Hematopoietic multipotent progenitor cell (in vitro differentiated cells): ENCODE results near the gene SKIC8. TPM values are rescaled to one million over a fixed set of nuclear protein-coding genes. Genes with fewer than 3 reads are reported as not detected.

ENCODE experiments used
- DNase-seq, 3 donors: peaks; one replicate each; pipeline ENCODE4 v3.0.0-alpha.2; 2011 to 2015; ENCODE audit warnings: low read depth in 2 of 3, low spot score in 2 of 3
- total RNA-seq: library from RNA; depleted of rRNA; stranded (reverse); fragments of >200 nt; gene quantifications from one replicate; pipeline ENCODE4 v1.2.3, GENCODE V29; 2012

SKIC8 gene
- total RNA-seq, 1 donor, result 57.4 TPM

- DNase-seq, result peak in 1 of 3 donors; percentile 40
Measured at GRCh38 chr15:78322724-78323521, 23.5 kb upstream of the SKIC8 start.

GRCh38 chr15:78322243-78322642 lies 22.8 kb upstream of the SKIC8 start:
- no peak for DNase-seq

GRCh38 chr15:78321786-78322185 lies 22.4 kb upstream of the SKIC8 start:
- no peak for DNase-seq

GRCh38 chr15:78321041-78321570 lies 21.7 kb upstream of the SKIC8 start:
- DNase-seq, result no peak

GRCh38 chr15:78320183-78320582 lies 20.8 kb upstream of the SKIC8 start:
- DNase-seq, result no peak

- DNase-seq, result no peak
Measured at GRCh38 chr15:78319588-78319987, 20.2 kb upstream of the SKIC8 start.

GRCh38 chr15:78317145-78317836 lies 17.9 kb upstream of the SKIC8 start:
- peak in 1 of 3 donors; percentile 10 for DNase-seq

GRCh38 chr15:78316283-78317083 lies 17.1 kb upstream of the SKIC8 start:
- DNase-seq, result no peak

GRCh38 chr15:78315686-78316282 lies 16.4 kb upstream of the SKIC8 start:
- DNase-seq, result peak in 1 of 3 donors; percentile 54

GRCh38 chr15:78314181-78314581 lies 14.8 kb upstream of the SKIC8 start:
- no peak for DNase-seq

- DNase-seq, result no peak
Measured at GRCh38 chr15:78313383-78313782, 14.0 kb upstream of the SKIC8 start.

GRCh38 chr15:78312957-78313356 lies 13.5 kb upstream of the SKIC8 start:
- no peak for DNase-seq

GRCh38 chr15:78312536-78312935 lies 13.1 kb upstream of the SKIC8 start:
- DNase-seq, result no peak

GRCh38 chr15:78311292-78311691 lies 11.9 kb upstream of the SKIC8 start:
- no peak for DNase-seq

GRCh38 chr15:78308422-78309032 lies 9.1 kb upstream of the SKIC8 start:
- peak in 2 of 3 donors; percentile 61 to 80 for DNase-seq

- no peak for DNase-seq
Measured at GRCh38 chr15:78307976-78308375, 8.6 kb upstream of the SKIC8 start.

- DNase-seq, result no peak
Measured at GRCh38 chr15:78306176-78306774, 6.9 kb upstream of the SKIC8 start.

GRCh38 chr15:78304216-78305066 lies 5.0 kb upstream of the SKIC8 start:
- no peak for DNase-seq
